HG03108 (cell line): Measurements from ENCODE around the gene CAMTA1.

Experiments used
- ATAC-seq: cut with Tn5 transposase; IDR thresholded peaks from one replicate; pipeline ENCODE4 v1.9.1; 2021; ENCODE audit warnings: moderate library complexity; ENCODE audit not compliant: unreplicated experiment

The CAMTA1 gene

GRCh38 chr1:7795406-7795805 lies 1010.2 kb downstream of the CAMTA1 start:
- ATAC-seq, result no peak

- ATAC-seq, result no peak
Measured at GRCh38 chr1:7805460-7805859, 1020.2 kb downstream of the CAMTA1 start.

- ATAC-seq, result no peak
Measured at GRCh38 chr1:7808253-7808844, 1023.1 kb downstream of the CAMTA1 start.

DNA sequence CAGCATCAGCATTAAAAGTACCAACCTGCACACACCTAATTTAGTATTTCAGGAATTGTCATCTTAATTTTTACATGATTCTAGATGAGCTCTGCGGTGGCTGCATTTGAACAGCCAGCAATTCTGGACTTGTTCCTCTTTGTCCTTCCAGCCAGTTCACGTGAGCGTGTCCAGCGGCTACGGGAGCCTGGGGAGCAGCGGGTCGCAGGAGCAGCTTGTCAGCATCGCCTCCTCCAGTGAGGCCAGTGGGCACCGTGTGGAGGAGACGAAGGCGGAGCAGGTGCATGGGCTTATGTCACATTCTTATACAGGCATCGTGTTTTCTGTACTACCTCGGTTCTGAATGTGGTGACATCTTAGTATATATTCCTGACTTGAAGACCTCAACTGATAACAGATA lies 1024.5 kb downstream of the CAMTA1 start:
- no peak for ATAC-seq

DNA sequence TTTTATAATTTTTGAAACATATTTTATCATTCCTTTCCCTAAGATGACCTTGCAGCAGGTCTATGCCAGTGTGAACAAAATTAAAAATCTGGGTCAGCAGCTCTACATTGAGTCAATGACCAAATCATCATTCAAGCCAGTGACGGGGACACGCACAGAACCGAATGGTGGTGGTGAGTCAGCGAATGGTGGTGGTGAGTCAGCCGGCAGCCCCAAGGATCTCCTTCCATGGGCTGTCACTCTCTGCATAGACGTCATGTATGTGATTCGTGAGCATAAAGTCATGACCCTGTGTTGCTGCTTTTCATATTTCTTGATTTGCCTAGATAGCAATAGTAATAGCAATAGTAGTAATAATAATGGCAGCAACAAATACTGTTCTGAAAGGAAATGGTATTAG lies 1025.1 kb downstream of the CAMTA1 start:
- no peak for ATAC-seq

DNA sequence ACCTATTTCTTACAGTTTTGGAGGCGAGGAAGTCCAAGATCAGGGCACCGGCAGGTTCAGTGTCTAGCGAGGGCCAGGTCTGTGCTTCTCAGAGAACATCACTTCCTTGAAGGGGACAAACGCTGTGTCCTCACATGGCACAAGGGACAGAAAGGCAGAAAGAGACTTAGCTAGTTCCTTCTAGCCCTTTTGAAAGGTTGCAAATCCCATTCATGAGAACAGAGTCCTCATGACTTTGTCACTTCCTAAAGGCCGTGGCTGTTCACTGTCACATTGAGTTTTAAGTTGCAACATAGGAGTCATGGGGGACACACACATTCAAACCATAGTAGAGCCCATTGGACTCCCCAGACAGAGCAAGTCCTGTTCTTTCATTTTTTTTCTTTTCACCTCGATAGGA lies 1026.2 kb downstream of the CAMTA1 start:
- ATAC-seq, result no peak

DNA sequence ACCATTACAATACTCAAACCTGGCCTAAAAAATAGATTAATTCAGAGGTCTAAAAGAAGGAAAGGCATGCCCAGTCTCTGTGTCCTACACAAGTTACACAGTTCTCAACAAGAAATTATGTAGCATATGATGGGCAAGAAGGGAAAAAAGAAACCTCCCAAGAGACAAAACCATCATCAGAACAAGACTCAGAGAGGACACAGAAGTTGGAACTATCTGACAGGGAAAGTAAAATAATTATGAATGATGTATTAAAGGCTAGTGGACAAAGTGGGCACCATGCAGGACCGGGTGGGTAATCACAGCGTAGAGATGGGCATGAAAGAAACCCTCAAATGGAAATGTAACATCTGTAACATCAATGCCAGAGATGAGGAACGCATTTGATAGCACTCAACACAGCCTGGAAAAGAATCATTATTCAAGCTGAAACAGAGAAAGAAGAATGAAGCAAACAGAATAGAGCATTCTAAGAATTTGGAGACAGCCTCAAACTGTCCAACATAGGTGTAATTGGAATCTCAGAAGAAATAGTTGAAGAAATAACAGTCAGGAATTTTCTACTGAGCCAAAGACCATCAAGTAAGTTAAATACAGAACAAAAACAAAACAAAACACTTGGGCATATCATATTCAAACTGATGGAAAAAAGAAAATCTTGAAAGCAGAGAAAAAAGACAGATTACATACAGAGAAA lies 1028.6 kb downstream of the CAMTA1 start:
- no peak for ATAC-seq
